Chondrocyte (in vitro differentiated cells): ENCODE measurements around the gene MLPH. TPM values are rescaled to one million over a fixed set of nuclear protein-coding genes. Genes with fewer than 3 reads are reported as not detected.
A peak's percentile ranks its signal among the peaks of the same experiment; 100 is the strongest.

Experiments used
- DNase-seq: peaks from one replicate; pipeline ENCODE4 v3.0.0; 2021; ENCODE audit warnings: mixed read lengths, low spot score
- H3K27ac Mint-ChIP-seq: one replicate; pipeline ENCODE4 v1.8.0; 2021; ENCODE audit warnings: mild to moderate bottlenecking, moderate library complexity, mixed read lengths; ENCODE audit not compliant: unreplicated experiment
- H3K27me3 Mint-ChIP-seq: 2 replicates; pipeline ENCODE4 v1.8.0; 2021; ENCODE audit warnings: low read depth, mixed read lengths
- H3K36me3 Mint-ChIP-seq: 2 replicates; pipeline ENCODE4 v1.8.0; 2021; ENCODE audit warnings: low read depth, mixed read lengths
- H3K4me1 Mint-ChIP-seq: 2 replicates; pipeline ENCODE4 v1.8.0; 2021; ENCODE audit warnings: low read depth, mild to moderate bottlenecking, mixed read lengths
- H3K4me3 Mint-ChIP-seq: one replicate; pipeline ENCODE4 v1.8.0; 2021; ENCODE audit warnings: mild to moderate bottlenecking, moderate library complexity, mixed read lengths; ENCODE audit not compliant: unreplicated experiment
- H3K9me3 Mint-ChIP-seq: 2 replicates; pipeline ENCODE4 v1.8.0; 2021; ENCODE audit warnings: low read depth, mixed read lengths
- total RNA-seq: library from RNA; stranded (reverse); gene quantifications from 3 replicates; pipeline ENCODE4 v1.2.1, GENCODE V29; 2021
- TF ChIP-seq, protein P1 (sequence below): fragments of 200-600 bp; sonication (generic); IDR thresholded peaks from 2 replicates; pipeline ENCODE4 v1.5.0; 2021; ENCODE audit warnings: antibody characterized with exemption, mild to moderate bottlenecking, moderate library complexity

The MLPH gene
- total RNA-seq, 1 donor from 2014 or later, result 6.1 TPM

DNA sequence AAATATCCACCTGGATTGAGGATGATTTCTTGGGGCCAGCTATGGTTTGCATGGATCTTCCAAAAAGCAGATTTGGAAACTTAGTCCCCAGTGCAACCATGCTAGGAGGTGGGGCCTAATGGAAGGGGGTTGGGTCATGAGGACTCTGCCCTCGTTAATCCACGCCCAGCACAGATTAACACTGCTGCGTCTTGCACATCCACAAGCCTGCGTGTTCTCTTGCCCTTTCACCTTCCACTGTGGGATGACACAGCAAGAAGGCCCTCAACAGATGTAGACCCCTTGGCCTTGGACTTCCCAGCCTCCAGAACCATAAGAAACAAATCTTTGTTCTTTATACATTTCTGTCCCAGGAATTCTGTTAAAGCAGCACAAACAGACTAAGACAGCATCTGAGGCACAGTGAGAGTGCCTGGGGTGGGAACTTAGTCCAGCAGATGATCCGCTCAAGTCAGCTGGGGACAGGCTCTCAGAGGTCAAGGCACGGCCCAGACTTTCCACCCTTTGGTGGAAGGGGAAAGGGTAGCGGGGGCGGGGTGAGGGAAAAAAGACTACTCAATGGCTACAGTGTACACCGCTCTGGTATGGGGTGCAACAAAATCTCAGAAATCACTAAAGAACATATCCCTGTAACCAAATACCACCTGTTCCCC is 101.1 kb downstream of the MLPH start:
- H3K36me3 Mint-ChIP-seq, result no peaks in the 10 kb centered on the region
- no peak overlapping the region for H3K4me3 Mint-ChIP-seq
- H3K27me3 Mint-ChIP-seq, result no peaks in the 10 kb centered on the region
- DNase-seq, result no peak
- H3K27ac Mint-ChIP-seq, result no peak overlapping the region
- no peaks in the 10 kb centered on the region for H3K9me3 Mint-ChIP-seq
- TF ChIP-seq, protein P1, sequence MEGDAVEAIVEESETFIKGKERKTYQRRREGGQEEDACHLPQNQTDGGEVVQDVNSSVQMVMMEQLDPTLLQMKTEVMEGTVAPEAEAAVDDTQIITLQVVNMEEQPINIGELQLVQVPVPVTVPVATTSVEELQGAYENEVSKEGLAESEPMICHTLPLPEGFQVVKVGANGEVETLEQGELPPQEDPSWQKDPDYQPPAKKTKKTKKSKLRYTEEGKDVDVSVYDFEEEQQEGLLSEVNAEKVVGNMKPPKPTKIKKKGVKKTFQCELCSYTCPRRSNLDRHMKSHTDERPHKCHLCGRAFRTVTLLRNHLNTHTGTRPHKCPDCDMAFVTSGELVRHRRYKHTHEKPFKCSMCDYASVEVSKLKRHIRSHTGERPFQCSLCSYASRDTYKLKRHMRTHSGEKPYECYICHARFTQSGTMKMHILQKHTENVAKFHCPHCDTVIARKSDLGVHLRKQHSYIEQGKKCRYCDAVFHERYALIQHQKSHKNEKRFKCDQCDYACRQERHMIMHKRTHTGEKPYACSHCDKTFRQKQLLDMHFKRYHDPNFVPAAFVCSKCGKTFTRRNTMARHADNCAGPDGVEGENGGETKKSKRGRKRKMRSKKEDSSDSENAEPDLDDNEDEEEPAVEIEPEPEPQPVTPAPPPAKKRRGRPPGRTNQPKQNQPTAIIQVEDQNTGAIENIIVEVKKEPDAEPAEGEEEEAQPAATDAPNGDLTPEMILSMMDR, result no peak
- H3K4me1 Mint-ChIP-seq, result peaks cover 19% of the 10 kb centered on the region

DNA sequence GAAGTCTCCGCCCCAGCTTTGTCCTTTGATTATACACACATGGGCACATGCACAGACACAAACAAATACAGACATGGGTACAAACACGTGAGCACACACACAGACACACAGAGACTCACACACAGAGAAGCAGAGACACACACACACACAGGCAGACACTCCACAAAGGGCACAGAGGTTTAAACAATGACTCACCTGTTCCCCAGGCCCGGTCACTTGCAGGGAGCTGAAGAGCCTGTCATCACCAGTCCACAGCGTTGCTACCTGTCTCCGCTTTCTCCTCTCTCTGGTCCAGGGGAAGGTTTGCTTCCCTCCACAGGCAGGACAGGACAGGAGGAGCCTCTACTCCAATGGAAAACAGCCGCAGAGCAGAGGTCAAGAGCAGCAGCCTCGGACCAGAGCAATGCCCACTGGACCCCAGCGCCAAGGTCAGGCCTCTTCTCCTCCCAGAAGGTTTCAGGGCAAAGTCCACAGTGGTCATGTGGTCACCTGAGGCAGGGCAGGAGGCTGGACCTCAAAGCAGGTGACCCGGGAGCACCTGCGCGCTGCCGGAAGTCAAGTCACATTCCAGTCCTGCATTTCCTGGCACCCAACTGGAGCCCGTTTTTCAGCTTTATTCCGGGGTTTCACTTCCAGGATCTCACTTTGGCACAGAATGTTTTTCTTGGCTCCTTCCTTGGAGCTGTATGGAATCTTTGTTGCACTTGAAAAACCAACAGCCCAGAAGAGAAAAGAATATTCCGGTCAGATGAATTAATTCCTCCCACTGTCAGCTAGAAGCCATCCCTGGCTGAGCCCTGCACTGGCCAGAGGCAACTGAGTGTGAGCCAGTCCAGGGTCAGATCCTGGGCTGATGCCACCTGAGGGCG is 103.5 kb downstream of the MLPH start, which contains the start of gene RAB17:
Gene RAB17 (minus strand): TSS at position 463 of the 869 bp plus-strand sequence. CDS start 4,580 bp downstream, outside the sequence.
- Mint-ChIP-seq H3K27me3 (no peaks in the 10 kb centered on the region), H3K4me3 (peak within 1 kb of the TSS; percentile 15), H3K36me3 (no peaks in the 10 kb centered on the region), H3K9me3 (no peaks in the 10 kb centered on the region), H3K27ac (peak within 1 kb of the TSS; percentile 49), H3K4me1 (peaks cover 41% of the 10 kb centered on the region)
- DNase-seq, result peak; percentile 68
- TF ChIP-seq, protein P1, result no peak

DNA sequence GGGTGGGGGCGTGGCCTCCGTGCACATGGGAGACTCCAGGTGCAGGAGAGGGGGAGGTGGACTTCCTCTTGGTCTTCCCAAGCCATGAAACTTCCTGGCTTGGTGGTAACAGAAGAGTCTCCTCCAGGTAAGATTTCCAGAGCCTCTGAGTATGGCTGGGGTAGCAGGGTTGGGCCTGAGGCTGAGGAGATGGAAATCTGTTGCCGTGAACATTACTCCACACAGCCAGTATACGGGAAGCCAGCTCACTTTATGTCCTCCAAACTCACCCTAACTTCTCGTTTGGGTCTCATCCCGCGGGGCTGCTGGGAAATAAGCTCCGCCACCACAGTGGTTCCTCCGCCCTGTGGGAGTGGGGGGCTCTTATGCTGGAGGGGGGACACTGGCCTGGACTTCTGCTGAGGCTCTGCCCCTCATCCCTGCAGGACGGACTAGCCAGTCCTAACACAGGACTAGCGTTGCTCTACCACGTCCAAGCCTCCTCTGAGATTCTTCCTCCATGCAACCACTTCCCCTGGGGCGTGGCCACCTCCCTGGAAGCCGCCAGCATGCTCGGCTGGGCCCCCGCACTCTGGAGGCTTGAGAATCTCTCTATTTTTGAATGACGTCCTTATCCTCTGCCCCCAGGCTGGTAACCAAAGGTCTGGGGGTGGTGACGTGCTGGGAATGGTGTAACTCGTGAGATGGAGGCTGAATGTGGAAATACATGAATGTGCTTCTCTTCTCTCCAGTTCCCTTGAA is 104.3 kb downstream of the MLPH start:
- Mint-ChIP-seq H3K27ac (peak overlapping the region; percentile 49), H3K27me3 (no peaks in the 10 kb centered on the region), H3K4me3 (peak overlapping the region; percentile 15), H3K9me3 (no peaks in the 10 kb centered on the region), H3K36me3 (no peaks in the 10 kb centered on the region), H3K4me1 (peaks cover 42% of the 10 kb centered on the region)
- TF ChIP-seq, protein P1, result no peak
- no peak for DNase-seq

DNA sequence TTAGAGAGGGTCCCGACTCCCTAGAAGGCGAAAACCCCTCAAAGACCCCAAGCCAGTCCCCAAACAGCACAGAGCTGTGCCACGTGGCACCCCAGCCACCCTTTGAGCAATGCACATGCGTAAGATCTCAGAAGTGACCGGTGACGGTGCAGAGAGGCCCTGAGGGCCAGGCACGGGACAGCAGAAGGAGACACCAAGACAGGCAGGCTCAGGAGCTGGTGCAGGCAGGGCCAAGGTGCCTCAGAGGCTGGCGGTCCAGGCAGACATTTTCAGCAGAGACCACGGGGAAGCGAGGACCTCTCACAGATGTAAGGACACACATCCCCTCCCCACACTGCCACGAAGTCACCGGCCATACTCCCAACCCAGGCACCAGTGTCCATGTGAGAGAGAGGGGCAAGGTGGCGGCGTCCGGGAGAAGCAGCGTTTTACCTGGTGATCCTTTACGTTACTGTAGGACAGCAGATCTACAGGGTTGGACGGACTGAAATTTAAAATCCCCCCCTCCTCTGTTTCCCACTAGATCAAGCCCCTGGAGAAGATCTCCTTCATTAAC is 105.5 kb downstream of the MLPH start:
- TF ChIP-seq, protein P1, result no peak
- Mint-ChIP-seq H3K9me3 (no peaks in the 10 kb centered on the region), H3K4me3 (no peak overlapping the region), H3K36me3 (no peaks in the 10 kb centered on the region), H3K4me1 (peaks cover 42% of the 10 kb centered on the region), H3K27ac (no peak overlapping the region), H3K27me3 (no peaks in the 10 kb centered on the region)
- peak; percentile 68 for DNase-seq
